Liver (tissue), 3 donors: ENCODE results near the gene CDC42BPA.
"Not testable (repeated sequence)": the region's sequence is repeated elsewhere in the genome, so short reads cannot be mapped to it uniquely, and the experiment has no call there.

Source experiments
- CTCF ChIP-seq: fragments of 150-350 bp; IDR thresholded peaks from 2 replicates; pipeline ENCODE4 v1.5.1; 2017; ENCODE audit warnings: improper control_type of control experiment, low read depth, low read length; ENCODE audit not compliant: missing input control
- RAD21 ChIP-seq, 2 donors: IDR thresholded peaks; 2 replicates each; pipeline ENCODE4 v1.6.1; 2016; ENCODE audit warnings: antibody characterized with exemption in 2 of 2, mild to moderate bottlenecking in 2 of 2
- TAF1 ChIP-seq: conservative IDR thresholded peaks from 2 replicates; pipeline ENCODE4 v1.6.1; 2016; ENCODE audit warnings: antibody characterized with exemption, mild to moderate bottlenecking
- TF ChIP-seq, protein P1 (sequence below): IDR thresholded peaks from 2 replicates; pipeline ENCODE4 v1.6.1; 2016; ENCODE audit warnings: antibody characterized with exemption
- TF ChIP-seq, protein P2 (sequence below): IDR thresholded peaks from 2 replicates; pipeline ENCODE4 v1.6.1; 2016; ENCODE audit warnings: antibody characterized with exemption
- donor health status: healthy.
- donor health status: healthy.

DNA sequence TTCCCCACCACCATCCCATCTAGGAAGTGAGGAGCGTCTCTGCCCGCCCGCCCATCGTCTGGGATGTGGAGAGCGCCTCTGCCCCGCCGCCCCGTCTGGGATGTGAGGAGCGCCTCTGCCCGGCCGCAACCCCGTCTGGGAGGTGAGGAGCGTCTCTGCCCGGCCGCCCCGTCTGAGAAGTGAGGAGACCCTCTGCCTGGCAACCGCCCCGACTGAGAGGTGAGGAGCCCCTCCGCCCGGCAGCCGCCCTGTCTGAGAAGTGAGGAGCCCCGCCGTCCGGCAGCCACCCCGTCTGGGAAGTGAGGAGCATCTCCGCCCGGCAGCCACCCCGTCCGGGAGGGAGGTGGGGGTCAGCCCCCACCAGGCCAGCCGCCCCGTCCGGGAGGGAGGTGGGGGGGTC, 185.6 kb downstream of the CDC42BPA start:
- not testable (repeated sequence) for TF ChIP-seq CTCF; TAF1; RAD21 (IDR thresholded peaks at IDR 0.05)
- TF ChIP-seq, protein P1, sequence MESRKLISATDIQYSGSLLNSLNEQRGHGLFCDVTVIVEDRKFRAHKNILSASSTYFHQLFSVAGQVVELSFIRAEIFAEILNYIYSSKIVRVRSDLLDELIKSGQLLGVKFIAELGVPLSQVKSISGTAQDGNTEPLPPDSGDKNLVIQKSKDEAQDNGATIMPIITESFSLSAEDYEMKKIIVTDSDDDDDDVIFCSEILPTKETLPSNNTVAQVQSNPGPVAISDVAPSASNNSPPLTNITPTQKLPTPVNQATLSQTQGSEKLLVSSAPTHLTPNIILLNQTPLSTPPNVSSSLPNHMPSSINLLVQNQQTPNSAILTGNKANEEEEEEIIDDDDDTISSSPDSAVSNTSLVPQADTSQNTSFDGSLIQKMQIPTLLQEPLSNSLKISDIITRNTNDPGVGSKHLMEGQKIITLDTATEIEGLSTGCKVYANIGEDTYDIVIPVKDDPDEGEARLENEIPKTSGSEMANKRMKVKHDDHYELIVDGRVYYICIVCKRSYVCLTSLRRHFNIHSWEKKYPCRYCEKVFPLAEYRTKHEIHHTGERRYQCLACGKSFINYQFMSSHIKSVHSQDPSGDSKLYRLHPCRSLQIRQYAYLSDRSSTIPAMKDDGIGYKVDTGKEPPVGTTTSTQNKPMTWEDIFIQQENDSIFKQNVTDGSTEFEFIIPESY: not testable (repeated sequence)
- TF ChIP-seq, protein P2, sequence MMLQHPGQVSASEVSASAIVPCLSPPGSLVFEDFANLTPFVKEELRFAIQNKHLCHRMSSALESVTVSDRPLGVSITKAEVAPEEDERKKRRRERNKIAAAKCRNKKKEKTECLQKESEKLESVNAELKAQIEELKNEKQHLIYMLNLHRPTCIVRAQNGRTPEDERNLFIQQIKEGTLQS: not testable (repeated sequence)
